Hepatocyte (in vitro differentiated cells): ENCODE data around the gene MTG1. TPM values are rescaled to one million over a fixed set of nuclear protein-coding genes. Genes with fewer than 3 reads are reported as not detected.

Experiments
- DNase-seq: peaks from one replicate; pipeline ENCODE4 v3.0.0-alpha.2; 2016; ENCODE audit warnings: low spot score
- H2AFZ ChIP-seq: fragments of 200-600 bp; sonication (generic); 2 replicates; pipeline ENCODE4 v1.6.0; 2016; ENCODE audit warnings: antibody characterized with exemption, mild to moderate bottlenecking
- H3K27ac ChIP-seq: fragments of 200-600 bp; sonication (generic); 2 replicates; pipeline ENCODE4 v1.5.1; 2016; ENCODE audit warnings: mild to moderate bottlenecking
- H3K27me3 ChIP-seq: fragments of 200-600 bp; sonication (generic); 2 replicates; pipeline ENCODE4 v1.6.1; 2016
- H3K36me3 ChIP-seq: fragments of 200-600 bp; sonication (generic); replicated peaks from 2 replicates; pipeline ENCODE4 v1.5.1; 2016; ENCODE audit warnings: low read depth; ENCODE audit not compliant: insufficient read depth
- H3K4me1 ChIP-seq: fragments of 200-600 bp; sonication (generic); 2 replicates; pipeline ENCODE4 v1.5.1; 2016; ENCODE audit warnings: mild to moderate bottlenecking, moderate library complexity; ENCODE audit not compliant: insufficient read depth
- H3K4me2 ChIP-seq: fragments of 200-600 bp; sonication (generic); 2 replicates; pipeline ENCODE4 v1.6.0; 2016
- H3K4me3 ChIP-seq: fragments of 200-600 bp; sonication (generic); 2 replicates; pipeline ENCODE4 v1.5.1; 2016; ENCODE audit warnings: mild to moderate bottlenecking
- H3K79me2 ChIP-seq: fragments of 200-600 bp; sonication (generic); 2 replicates; pipeline ENCODE4 v1.6.0; 2017; ENCODE audit warnings: mild to moderate bottlenecking
- H3K9me2 ChIP-seq: fragments of 200-600 bp; sonication (generic); replicated peaks from 2 replicates; pipeline ENCODE4 v1.6.0; 2017; ENCODE audit warnings: mild to moderate bottlenecking; ENCODE audit not compliant: insufficient read depth
- H3K9me3 ChIP-seq: fragments of 200-600 bp; sonication (generic); 2 replicates; pipeline ENCODE4 v1.5.1; 2016; ENCODE audit warnings: low read depth, mild to moderate bottlenecking
- H4K20me1 ChIP-seq: fragments of 200-600 bp; sonication (generic); 2 replicates; pipeline ENCODE4 v1.6.0; 2016; ENCODE audit warnings: mild to moderate bottlenecking; ENCODE audit not compliant: insufficient read depth, poor library complexity, severe bottlenecking
- EZH2 ChIP-seq: fragments of 200-600 bp; sonication (generic); IDR thresholded peaks from 2 replicates; pipeline ENCODE4 v1.6.1; 2016; ENCODE audit warnings: antibody characterized with exemption, mild to moderate bottlenecking, borderline replicate concordance
- EZH2phosphoT487 ChIP-seq: fragments of 200-600 bp; sonication (generic); IDR thresholded peaks from one replicate; pipeline ENCODE4 v1.6.1; 2018; ENCODE audit warnings: antibody characterized with exemption, mild to moderate bottlenecking, low read depth, moderate library complexity; ENCODE audit not compliant: unreplicated experiment, severe bottlenecking
- WGBS: methylation state at CpG from one replicate; pipeline ENCODE4 v1.1.6; 2016; ENCODE audit warnings: low lambda C conversion rate; ENCODE audit errors: missing lambda C conversion rate; 5-methylcytosine and 5-hydroxymethylcytosine counted together
- polyA plus RNA-seq: library from polyadenylated mRNA; unstranded; fragments of >200 nt; fragmentation: Nextera tagmentation; extraction: Ambion mirVana; gene quantifications from 2 replicates; pipeline ENCODE4 v1.2.1, GENCODE V29; 2016
- total RNA-seq: library from RNA; depleted of rRNA; stranded (reverse); fragments of >200 nt; gene quantifications from 2 replicates; pipeline ENCODE4 v1.2.3, GENCODE V29; 2014
- TF ChIP-seq, protein P1 (sequence below): fragments of 200-600 bp; sonication (generic); IDR thresholded peaks from 2 replicates; pipeline ENCODE4 v1.5.1; 2016; ENCODE audit warnings: antibody characterized with exemption, mild to moderate bottlenecking; ENCODE audit not compliant: poor library complexity

The MTG1 gene
- total and polyA plus RNA-seq, 2 experiments from 2014 or later, result 53.2 to 154 TPM

- Histone ChIP-seq H3K27me3 (no peaks in the 10 kb centered on the region), H3K27ac (no peak overlapping the region), H4K20me1 (no peaks in the 10 kb centered on the region), H3K9me2 (no peaks in the 10 kb centered on the region), H3K4me1 (no peaks in the 10 kb centered on the region), H3K79me2 (no peaks in the 10 kb centered on the region), H3K36me3 (no peaks in the 10 kb centered on the region), H3K4me3 (no peak overlapping the region), H3K4me2 (no peak overlapping the region), H2AFZ (no peak overlapping the region), H3K9me3 (no peaks in the 10 kb centered on the region)
- DNase-seq, result no peak
- TF ChIP-seq EZH2 (no peak), EZH2phosphoT487 (no peak)
- TF ChIP-seq, protein P1, sequence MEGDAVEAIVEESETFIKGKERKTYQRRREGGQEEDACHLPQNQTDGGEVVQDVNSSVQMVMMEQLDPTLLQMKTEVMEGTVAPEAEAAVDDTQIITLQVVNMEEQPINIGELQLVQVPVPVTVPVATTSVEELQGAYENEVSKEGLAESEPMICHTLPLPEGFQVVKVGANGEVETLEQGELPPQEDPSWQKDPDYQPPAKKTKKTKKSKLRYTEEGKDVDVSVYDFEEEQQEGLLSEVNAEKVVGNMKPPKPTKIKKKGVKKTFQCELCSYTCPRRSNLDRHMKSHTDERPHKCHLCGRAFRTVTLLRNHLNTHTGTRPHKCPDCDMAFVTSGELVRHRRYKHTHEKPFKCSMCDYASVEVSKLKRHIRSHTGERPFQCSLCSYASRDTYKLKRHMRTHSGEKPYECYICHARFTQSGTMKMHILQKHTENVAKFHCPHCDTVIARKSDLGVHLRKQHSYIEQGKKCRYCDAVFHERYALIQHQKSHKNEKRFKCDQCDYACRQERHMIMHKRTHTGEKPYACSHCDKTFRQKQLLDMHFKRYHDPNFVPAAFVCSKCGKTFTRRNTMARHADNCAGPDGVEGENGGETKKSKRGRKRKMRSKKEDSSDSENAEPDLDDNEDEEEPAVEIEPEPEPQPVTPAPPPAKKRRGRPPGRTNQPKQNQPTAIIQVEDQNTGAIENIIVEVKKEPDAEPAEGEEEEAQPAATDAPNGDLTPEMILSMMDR, result no peak
- WGBS, result 89% methylated on average over 40 of the region's 40 CpGs
These were observed 64.2 kb downstream of the MTG1 start for GRCh38 chr10:133458021-133458709.

DNA sequence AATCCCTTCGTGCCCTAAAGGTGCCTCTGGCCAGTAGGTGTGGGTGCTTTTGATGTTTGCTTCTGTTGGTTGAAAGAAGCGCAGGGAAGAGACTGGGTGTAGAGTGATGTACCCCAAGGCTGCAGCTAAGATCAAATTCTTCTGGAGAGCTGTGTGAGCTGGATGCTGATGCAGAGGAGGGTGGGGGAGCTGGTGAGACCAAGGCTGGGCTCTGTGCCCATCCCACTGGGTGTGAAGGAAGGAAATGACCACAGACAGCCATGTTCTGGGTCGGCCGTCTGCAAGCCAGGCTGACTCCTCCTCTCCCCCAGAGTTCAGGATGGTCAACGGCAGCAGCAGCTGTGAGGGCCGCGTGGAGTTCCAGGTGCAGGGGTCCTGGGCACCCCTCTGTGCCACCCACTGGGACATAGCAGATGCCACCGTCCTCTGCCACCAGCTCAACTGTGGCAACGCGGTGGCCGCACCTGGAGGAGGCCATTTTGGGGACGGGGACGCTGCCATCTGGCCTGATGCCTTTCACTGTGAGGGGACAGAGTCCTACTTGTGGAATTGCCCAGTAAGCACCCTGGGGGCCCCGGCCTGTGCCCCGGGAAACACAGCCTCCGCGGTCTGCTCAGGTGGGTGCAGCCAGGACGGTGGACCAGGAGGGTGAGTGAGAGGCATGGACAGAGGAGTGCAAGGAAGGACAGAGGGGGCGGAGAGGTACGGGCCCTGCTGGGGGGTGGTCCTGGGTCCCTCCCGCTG is 64.9 kb downstream of the MTG1 start:
- Histone ChIP-seq H3K4me3 (no peak overlapping the region), H3K36me3 (no peaks in the 10 kb centered on the region), H3K27ac (no peak overlapping the region), H3K4me1 (no peaks in the 10 kb centered on the region), H3K27me3 (no peaks in the 10 kb centered on the region), H4K20me1 (no peaks in the 10 kb centered on the region), H3K9me2 (no peaks in the 10 kb centered on the region), H2AFZ (no peak overlapping the region), H3K4me2 (no peak overlapping the region), H3K79me2 (no peaks in the 10 kb centered on the region), H3K9me3 (no peaks in the 10 kb centered on the region)
- DNase-seq, result no peak
- TF ChIP-seq EZH2 (no peak), EZH2phosphoT487 (no peak)
- TF ChIP-seq, protein P1, result no peak
- WGBS, result 91% methylated on average over 18 of the region's 21 CpGs

DNA sequence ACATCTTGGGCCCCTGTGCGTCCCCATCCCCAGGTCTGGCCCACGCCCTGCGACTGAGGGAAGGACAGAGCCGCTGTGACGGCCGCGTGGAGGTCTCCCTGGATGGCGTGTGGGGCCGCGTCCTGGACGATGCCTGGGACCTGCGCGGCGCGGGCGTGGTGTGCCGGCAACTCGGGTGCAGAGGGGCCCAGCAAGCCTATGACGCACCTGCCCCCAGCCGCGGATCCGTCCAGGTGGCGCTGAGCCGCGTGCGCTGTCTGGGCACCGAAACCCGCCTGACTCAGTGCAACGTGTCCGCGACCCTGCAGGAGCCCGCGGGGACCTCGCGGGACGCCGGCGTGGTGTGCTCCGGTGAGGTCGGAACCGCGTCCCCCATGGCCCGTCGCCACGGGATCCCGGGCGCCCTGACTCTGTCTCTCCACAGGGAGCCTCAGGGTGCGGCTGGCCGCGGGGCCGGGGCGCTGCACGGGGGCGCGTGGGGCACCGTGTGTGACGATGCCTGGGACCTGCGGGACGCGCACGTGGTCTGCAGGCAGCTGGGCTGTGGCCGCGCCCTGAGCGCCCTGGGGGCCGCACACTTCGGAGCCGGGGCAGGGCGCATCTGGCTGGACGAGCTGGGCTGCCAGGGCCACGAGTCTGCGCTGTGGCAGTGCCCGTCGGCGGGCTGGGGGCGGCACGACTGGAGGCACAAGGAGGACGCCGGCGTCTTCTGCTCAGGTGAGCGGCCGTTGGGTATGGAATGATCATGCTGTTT is 65.7 kb downstream of the MTG1 start:
- no peaks in the 10 kb centered on the region for H3K4me1 ChIP-seq
- H3K4me3 ChIP-seq, result no peak overlapping the region
- TF ChIP-seq EZH2phosphoT487, result no peak
- TF ChIP-seq, protein P1, result no peak
- no peak for TF ChIP-seq EZH2
- no peaks in the 10 kb centered on the region for H3K79me2 ChIP-seq
- no peak overlapping the region for H3K4me2 ChIP-seq
- H3K27me3 ChIP-seq, result no peaks in the 10 kb centered on the region
- no peaks in the 10 kb centered on the region for H3K36me3 ChIP-seq
- no peak overlapping the region for H2AFZ ChIP-seq
- no peak for DNase-seq
- H3K9me2 ChIP-seq, result no peaks in the 10 kb centered on the region
- 97% methylated on average over 43 of the region's 81 CpGs for WGBS
- H4K20me1 ChIP-seq, result no peaks in the 10 kb centered on the region
- no peak overlapping the region for H3K27ac ChIP-seq
- no peaks in the 10 kb centered on the region for H3K9me3 ChIP-seq
